ENCODE results near the gene TM7SF3. TPM values are rescaled to one million over a fixed set of nuclear protein-coding genes. Genes with fewer than 3 reads are reported as not detected.

The TM7SF3 gene
- total RNA-seq, 1 donor = 105 TPM

GRCh38 chr12:27000961-27001360, 13.2 kb downstream of the TM7SF3 start:
- no peak overlapping the region for H3K4me3 ChIP-seq (ENCODE audit: low read depth, low read length)
- no peak for DNase-seq (ENCODE audit: low read depth)
- no peak for TF ChIP-seq CTCF (IDR thresholded peaks at IDR 0.05; ENCODE audit: insufficient read depth, low read depth, low read length)

GRCh38 chr12:26997003-26997402, 17.2 kb downstream of the TM7SF3 start:
- no peak for TF ChIP-seq CTCF (IDR thresholded peaks at IDR 0.05; ENCODE audit: insufficient read depth, low read depth, low read length)
- no peak for DNase-seq (ENCODE audit: low read depth)
- no peak overlapping the region for H3K4me3 ChIP-seq (ENCODE audit: low read depth, low read length)

GRCh38 chr12:26995706-26996105, 18.5 kb downstream of the TM7SF3 start:
- no peak for DNase-seq (ENCODE audit: low read depth)
- no peak for TF ChIP-seq CTCF (IDR thresholded peaks at IDR 0.05; ENCODE audit: insufficient read depth, low read depth, low read length)
- H3K4me3 ChIP-seq (ENCODE audit: low read depth, low read length) = no peak overlapping the region

DNA sequence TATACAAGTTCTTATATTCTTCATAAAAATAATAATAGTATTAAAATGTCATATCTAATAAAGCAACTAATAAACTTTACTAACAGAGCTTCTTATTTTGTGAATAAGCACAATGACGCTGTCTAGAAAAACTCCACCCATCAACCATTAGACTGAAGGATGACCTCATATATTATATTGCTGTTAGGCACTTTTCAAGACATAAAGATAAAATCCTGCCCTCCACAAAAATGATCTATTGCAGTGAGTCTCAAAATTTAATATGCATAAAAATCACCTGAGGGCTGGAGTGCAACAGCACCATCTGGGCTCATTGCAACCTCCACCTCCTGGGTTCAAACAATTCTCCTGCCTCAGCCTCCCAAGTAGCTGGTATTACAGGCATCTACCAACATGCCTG, 20.1 kb downstream of the TM7SF3 start:
- H3K4me3 ChIP-seq (ENCODE audit: low read depth, low read length) = no peak overlapping the region
- no peak for DNase-seq (ENCODE audit: low read depth)
- TF ChIP-seq CTCF (IDR thresholded peaks at IDR 0.05; ENCODE audit: insufficient read depth, low read depth, low read length) = no peak

GRCh38 chr12:26991826-26992225, 22.4 kb downstream of the TM7SF3 start:
- DNase-seq (ENCODE audit: low read depth) = no peak
- H3K4me3 ChIP-seq (ENCODE audit: low read depth, low read length) = no peak overlapping the region
- TF ChIP-seq CTCF (IDR thresholded peaks at IDR 0.05; ENCODE audit: insufficient read depth, low read depth, low read length) = no peak

DNA sequence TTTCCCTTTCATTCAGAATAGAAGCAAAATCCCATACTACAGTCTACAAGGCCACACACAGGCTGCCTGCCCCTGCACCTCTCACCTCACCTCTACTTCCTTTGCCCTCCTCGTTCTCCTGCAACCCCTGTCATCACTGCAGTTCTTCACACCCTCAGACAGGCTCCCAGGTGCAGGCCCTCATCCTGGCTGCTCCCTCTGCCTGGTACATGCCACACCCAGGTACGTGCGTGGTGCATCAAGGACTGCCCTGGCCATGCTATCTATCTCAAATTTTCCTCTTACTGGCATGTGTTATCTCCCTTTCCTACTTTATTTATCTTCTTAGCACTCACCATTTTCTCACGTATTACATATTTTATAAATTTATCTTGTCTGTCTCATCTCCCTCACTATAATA, 24.3 kb downstream of the TM7SF3 start:
- DNase-seq (ENCODE audit: low read depth) = no peak
- TF ChIP-seq CTCF (IDR thresholded peaks at IDR 0.05; ENCODE audit: insufficient read depth, low read depth, low read length) = no peak
- H3K4me3 ChIP-seq (ENCODE audit: low read depth, low read length) = no peak overlapping the region

DNA sequence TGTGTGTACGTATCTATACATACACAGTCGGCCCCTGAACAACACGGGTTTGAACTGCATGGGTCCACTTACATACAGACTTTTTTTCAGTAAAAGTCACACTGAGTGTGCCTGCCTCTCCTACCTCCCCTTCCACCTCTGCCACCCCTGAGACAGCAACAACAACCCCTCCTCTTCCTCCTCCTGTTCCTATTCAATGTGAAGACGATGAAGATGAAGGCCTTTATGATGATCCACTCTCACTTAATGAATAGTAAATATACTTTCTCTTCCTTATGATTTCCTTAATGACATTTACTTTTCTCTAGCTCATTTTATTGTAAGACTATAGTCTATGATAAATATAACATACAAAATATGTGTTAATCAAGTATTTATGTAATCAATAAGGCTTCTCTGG, 25.5 kb downstream of the TM7SF3 start:
- TF ChIP-seq CTCF (IDR thresholded peaks at IDR 0.05; ENCODE audit: insufficient read depth, low read depth, low read length) = no peak
- no peak overlapping the region for H3K4me3 ChIP-seq (ENCODE audit: low read depth, low read length)
- no peak for DNase-seq (ENCODE audit: low read depth)
